HG02981 (cell line): Measurements from ENCODE around the gene MT1E.
A peak's percentile ranks its signal among the peaks of the same experiment; 100 is the strongest.
"Not testable (repeated sequence)": the region's sequence is repeated elsewhere in the genome, so short reads cannot be mapped to it uniquely, and the experiment has no call there.

Experiments
- ATAC-seq: cut with Tn5 transposase; IDR thresholded peaks from one replicate; pipeline ENCODE4 v1.9.1; 2021; ENCODE audit warnings: mild to moderate bottlenecking, moderate library complexity; ENCODE audit not compliant: unreplicated experiment

The MT1E gene

DNA sequence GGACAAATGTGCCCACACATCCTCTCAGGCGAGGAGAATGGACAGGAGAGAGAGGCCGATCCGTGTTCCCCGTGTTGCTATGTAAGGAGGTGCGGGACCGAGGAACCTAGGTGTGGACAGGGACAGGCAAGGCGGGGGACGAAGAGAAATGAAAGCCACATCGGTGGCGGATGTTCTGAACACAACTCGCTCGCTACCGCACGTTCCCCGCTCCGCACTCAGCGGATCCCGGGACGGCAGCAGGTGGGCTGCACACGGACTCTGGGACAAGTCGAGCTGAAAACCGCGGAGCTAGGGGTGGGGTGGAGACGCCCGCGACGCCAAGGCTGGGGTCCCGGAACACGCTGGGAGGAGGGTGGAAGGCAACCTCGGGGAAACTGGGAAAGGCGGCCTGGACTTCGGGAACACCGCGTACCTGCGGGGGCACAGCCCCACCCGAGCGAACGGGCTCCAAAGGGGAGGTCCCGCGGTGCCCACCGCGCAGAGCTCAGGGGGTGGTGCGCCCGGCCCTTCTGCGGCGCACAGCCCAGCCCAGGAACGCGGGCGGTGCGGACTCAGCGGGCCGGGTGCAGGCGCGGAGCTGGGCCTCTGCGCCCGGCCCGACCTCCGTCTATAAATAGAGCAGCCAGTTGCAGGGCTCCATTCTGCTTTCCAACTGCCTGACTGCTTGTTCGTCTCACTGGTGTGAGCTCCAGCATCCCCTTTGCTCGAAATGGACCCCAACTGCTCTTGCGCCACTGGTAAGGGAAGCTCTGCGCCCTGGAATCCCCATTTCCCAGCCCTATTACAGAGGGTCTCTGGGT is at the start of gene MT1E:
TSS of gene MT1E (plus strand) at position 642 of the 803 bp plus-strand sequence. CDS start at position 713, 71 bp downstream.
- ATAC-seq = peak; percentile 58

DNA sequence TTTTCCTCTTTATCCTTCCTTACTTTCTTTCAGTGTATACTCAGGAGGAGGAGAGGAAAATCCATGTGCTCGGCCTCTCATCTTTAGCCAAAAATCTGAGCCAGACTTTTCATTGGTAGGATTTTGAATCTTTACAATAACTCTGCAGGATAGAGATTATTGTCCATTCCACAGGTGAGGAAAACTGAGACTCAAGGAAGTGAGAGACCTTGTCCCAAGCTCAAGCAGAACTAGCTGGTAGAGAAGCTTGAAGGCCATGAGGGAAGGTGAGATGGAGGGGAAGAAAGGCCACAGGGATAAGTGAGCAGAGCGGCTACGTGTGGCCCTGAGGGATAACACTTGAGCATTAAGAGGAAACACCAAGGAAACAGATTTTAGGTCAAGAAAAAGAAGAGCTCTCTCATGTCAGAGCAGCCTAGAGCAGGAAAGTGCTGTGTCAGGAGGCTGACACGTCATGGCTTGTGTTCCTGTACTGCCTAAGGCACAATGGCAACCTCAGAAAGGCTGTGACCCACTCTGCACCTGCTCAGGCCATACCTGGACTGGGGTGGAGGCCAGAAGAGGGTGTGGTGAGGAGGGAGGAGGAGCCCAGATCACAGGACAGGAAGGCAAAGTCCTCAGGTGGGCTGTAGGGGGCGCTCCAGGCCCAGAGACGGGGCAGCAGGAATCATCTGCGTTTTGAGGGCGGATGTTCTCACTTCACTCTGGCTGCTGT is 48.8 kb upstream of the MT1E start:
- peak; percentile 85 for ATAC-seq

DNA sequence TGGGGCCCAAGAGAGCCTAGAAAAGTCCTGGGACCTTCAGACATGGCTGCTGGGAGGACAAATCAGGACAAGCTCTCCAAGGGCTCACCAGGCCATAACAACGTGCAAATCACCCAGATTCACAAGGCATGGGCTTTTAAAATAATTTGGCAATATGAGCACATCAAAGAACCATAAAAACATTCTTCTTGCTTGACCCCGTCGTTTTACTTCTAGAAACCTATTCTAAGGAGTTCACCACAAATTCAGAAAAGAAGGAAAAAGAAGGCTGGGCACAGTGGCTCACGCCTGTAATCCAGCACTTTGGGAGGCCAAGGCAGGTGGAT is 48.3 kb upstream of the MT1E start:
- no peak for ATAC-seq

DNA sequence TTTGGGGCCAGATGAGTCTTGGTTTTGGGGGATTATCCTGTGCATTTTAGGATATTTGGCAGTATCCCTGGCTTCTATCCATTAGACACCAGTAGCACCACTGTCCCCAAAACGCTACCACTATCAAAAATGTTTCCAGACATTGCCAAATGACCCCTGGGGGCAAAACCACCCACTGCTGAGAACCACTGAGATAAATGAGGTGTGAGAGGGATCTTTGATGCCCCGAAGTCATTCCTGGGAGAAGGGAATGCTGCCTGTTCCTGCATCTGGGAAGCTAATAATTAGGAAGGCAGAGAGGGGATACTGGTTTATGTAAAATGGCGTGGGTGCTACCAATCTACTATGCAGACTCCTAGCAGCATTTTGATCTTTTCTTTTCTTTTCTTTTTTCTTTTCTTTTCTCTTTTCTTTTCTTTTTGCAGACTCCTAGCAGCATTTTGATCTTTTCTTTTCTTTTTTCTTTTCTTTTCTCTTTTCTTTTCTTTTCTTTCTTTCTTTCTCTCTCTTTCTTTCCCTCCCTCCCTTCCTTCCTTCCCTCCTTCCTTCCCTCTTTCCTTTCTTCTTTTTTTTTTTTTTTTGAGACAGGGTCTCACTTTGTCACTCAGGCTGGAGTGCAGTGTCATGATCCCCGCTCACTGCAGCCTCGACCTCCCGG is 45.1 kb upstream of the MT1E start:
- no peak for ATAC-seq

DNA sequence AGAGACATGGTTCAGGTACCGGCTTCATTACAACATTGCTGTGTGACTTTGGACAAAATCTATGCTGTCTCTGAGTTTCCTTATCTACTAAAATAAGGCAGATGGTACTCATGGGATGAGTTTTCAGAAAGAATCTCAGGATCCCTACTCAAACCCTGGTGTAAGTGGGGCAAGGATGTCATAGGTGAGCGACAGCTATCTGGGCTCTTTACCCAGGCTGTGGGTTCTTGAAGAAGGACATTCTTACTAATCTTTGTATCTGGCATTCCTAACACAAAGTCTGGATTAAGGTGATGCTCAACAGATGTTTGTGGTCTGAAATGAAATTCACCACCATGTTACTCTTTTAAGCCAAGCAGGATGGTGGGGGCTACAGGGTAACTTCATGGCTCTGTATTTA is 42.7 kb upstream of the MT1E start:
- not testable (repeated sequence) for ATAC-seq

DNA sequence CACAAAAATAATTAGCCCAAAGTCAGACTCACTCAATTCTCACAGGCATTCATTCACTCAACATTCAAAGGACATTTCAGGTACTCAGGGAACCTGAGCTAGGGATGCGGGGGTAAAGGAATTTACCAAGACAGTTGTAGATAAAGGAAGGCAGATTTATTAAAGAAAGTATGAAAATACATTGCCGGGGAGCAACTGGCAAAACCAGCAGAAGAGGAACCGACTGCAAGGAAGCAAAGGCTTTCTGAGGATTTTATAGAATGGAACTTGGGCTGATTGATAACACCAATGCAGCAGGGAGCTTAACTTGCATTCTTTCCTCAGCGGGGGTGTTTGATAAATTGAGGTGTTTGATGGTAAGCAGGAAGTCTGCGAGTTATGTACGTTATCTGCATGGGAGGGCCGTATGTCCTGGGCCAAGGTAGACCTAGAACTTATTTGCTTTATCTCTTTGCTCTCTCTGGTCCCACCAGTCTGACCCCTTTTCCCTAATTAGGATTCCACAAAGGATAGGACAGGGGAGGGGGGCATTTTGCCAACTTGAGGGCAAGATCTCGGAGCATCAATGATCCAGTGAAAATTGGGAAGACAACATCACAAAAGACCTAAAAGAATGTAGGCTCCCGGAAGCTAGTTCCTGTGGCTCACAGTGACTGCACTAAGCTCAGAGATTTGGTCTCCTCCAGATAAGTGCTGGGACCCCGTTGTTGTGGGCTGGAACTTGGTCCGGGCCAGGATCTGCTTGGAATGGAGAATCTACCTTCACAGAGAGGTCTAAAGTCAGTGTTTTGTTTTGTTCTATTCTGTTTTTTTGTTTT is 42.0 kb upstream of the MT1E start:
- ATAC-seq = no peak

DNA sequence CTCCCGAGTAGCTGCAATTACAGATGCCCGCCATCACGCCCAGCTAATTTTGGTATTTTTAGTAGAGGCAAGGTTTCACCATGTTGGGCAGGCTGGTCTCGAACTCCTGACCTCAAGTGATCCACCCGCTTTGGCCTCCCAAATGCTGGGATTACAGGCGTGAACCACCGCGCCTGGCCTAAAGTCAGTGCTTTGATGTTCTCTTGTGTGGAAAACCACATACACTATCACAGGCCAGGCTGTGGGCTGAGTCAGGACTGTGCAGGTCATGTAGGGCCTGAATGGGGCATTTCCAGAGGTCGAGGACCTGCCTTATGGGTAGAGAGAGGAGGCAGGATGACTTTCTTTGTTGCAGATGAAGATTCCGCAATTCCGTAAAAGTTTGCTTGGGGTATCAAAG is 41.3 kb upstream of the MT1E start:
- ATAC-seq = no peak

DNA sequence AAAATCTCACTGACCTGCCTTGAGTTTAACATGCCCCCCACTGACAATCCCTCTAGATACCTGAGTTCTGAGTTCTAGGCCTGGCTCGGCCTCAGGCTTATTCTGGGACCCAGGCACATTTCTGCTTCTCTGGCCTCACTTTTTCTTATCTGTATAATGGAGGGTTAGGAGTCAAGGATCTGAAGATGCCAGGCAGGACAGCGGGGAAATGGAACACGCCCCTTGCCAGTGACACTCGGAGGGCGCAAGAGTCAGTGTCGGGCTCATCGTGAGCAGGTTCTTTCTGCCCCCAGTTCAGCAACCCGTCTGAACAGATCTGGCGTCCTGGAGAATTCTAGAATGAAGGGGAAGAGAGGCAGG is 36.8 kb upstream of the MT1E start:
- ATAC-seq = no peak

DNA sequence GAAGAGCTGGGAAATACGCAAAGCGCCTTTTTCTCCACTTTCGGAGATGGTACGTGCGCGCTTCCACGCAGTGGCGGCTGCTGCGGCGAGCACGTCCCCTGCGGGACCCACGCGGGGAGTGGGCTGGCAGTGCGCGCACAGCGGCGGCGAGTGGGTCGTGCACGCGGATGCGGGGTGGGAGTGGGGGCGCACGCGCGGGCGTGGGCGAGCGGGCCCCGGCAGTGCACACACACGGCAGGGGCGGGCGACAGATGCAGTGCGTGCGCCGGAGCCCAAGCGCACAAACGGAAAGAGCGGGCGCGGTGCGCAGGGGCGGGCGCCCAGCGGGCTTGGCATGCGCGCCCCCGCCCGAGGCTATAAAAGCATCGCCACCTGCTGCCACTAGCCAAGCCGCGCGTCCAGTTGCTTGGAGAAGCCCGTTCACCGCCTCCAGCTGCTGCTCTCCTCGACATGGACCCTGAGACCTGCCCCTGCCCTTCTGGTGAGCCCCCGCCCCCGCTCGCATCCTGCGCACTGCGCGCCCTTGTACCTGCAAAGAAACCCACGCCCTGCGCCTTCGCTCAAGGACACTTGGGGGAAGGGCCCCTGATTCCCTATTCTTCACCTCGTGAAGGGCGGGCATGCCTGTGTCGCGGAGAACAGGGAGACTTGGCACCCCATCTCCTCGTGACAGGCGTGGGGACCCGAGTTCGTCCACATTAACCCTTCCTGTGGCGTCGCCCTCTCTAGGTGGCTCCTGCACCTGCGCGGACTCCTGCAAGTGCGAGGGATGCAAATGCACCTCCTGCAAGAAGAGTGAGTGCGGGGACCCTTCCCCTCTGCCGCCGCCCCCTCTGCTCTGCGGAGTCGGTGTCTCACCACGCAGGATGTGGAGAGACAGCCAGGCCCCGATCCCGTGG is 36.2 kb upstream of the MT1E start, which contains the start of gene MT3:
TSS of gene MT3 (plus strand) at position 388 of the 899 bp plus-strand sequence. CDS start at position 451, 63 bp downstream.
- no peak for ATAC-seq

DNA sequence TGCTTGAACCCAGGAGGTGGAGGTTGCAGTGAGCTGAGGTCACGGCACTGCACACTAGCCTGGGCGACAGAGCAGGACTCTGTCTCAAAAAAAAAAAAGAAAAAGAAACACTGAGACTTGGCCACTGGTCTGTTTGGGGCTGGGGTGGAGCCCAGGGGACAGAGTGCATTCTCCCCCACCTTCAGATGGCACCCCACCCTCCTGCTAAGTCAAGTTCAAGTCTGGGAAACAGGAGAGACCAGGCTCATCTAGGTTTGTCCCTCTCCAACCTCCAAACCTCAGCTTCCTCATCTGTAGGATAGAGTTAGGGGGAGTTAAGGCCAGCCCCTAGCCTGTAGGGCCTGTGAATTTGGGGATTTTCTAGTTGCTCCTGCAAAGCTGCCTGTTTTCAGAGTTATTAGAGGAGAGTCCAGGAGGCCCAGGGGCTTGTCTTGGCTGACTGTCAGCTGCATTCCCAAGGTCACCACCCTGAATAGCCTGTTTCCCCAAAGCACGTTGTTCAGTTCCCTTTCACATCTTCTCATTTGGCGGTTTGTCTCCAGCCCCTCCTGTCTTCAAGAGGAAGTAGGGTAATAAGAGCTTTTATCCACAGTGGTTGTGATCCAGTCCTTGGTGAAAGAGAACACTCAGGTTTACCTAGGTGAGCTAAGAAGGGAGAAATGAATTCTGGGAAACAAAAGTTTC is 34.1 kb upstream of the MT1E start:
- ATAC-seq = no peak

DNA sequence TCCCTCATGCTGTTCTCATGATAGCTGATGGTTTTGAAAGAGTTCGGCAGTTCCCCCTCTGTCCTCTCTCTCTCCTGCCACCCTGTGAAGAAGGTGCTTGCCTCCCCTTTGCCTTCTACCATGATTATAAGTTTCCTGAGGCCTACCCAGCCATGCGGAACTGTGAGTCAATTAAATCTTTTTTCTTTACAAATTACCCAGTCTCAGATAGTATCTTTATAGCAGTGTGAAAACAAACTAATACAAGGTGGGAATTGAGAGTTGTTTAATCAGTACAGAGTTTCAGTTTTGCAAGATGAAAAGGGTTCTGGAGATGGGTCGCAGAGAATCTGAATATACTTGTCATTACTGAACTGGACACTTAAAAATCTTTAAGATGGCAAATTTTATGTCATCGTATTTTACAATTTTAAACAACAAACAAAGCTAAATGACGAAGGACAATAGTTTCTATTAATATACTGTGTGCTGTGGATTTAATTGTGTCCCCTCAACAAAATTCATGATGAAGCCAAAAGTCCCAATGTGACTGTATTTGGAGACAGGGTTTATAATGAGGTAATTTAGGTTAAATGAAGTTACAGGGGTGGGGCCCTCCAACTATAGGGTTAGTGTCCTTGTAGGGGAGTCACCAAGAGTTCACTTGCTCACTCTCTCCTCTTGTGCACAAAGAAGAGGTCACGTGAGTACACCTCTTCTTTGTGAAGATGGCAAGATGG is 31.8 kb upstream of the MT1E start:
- no peak for ATAC-seq

DNA sequence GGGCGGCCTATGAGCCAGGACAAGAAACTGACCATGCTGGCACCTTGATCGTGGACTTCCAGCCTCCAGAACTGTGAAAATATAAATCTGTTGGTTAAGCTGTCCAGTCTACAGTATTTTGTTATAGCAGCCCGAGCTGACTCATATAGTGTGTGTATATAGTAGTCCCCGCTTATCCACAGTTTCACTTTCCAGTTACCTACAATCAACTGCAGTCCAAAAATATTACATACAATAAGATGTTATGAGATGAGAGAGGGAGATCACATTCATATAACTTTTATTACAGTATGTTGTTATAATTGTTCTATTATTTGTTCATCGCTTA is 31.3 kb upstream of the MT1E start:
- ATAC-seq = no peak

DNA sequence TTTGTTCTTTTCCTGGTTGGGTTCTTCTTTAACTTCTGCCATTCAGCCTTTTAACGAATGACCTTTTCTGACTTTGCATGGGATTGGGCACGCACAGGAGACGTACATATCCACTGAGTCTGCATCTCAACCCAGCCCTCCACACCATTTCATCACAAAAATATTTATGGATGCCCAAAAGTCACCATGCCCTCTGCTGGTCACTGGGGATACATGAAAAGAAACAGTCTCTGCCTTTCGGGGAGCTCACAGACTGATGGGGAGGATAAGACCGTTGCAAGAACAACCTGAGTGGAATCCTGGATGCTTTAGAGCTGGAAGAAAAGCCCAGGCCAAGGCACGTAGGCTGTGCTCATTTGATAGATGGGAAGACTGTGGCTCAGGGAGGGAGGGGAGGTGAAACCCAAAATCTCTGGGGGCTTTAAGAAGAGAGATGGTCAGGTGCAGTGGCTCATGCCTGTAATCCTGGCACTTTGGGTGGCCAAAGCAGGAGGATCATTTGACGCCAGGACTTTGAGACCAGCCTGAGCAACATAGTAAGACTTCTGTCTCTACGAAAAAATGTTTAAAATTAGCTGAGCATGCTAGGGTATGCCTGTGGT is 25.1 kb upstream of the MT1E start:
- ATAC-seq = no peak

DNA sequence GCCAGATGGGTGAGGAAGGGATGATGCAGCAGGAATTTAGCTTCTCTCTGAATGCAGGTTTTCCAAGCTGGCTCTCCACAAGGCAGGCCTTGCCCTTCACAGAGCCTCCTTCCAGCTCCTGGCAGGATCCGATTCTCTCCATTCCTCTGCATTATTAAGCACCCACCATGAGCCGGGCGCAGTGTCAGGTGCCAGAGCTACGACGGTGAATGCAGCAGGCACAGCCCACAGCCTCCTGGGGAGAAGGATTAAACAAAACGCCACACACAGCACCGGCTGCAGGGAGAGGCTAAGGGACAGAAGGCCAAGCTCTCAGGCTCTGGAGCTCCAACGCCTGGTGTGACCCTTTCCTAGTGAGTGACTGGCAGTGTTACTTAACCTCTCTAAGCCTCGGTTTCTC is 24.3 kb upstream of the MT1E start:
- ATAC-seq = no peak

DNA sequence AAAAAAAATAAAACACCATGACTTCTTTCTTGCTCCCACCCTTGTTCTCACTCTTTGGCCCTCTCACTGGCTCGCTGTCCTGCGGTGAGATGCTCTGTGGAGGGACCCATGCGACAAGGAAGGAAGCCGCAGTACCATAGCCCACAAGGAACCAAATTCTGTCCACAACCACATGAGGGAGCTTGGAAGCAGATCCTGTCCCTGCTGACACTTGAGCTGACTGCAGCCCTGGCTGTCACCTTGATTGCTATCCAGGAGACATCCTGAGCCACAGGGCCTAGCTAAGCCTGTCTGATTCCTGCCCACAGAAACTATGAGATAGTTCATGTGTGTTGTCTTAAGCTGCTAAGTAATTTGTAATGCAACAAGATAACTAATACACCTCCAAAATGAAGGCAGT is 22.0 kb upstream of the MT1E start:
- ATAC-seq = no peak

DNA sequence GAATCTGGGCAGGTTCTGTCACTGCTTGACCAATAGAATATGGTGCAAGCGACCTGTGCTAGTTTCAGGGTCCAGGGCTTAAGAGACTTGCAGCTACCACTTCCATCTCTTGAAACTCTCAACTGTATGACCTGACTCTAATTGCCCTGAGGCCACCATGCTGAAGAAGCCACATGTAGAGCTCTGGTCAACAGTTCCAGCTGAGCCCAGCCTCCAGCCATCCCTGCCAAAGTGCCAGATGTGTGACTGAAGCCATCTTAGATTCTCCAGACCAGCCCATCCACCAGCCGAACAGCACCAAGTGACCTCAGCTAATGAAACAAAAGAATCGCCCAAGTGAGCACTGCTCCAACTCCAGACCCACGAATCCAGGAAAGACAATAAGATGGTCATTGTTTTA is 20.6 kb upstream of the MT1E start:
- no peak for ATAC-seq

DNA sequence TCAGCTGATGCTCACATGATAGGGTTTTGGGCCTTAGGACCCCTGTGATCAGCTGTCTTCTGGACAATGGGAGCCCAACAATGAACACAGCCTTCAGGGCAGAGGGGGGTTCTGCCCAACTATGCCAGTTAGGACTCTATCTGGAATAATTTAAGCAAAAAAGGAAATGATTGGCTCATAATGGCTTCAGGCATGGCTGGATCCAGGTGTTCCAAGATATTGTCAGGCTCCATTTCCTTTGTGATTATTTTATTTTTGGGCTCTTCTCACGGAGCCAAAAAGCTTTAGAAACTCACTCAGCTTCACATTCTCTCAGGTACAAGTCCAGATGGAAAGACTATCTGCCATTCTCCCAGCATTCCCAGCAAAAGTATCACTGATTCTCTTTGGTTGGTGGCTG is 20.1 kb upstream of the MT1E start:
- no peak for ATAC-seq

DNA sequence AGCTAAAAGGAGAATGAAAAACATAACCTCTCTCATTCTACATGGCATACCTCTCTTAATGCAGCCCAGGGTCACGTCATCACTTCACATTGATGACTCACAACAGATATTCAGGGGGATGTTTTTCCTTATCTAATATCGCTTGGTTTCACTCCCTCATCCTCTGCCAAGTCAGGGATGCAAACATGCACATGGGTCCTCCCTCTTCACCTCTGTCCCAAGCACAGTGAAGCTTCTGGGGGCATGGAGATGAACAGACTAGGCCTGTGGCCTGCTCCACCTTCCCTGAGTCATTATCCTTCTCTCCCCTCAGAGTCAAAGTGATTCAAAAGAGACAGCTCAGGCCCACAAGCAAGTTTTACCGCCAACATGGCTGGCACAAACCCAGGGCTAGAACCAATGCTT is 19.5 kb upstream of the MT1E start:
- no peak for ATAC-seq
